ENCODE measurements around the gene NFIA.
A peak's percentile ranks its signal among the peaks of the same experiment; 100 is the strongest.

The NFIA gene

DNA sequence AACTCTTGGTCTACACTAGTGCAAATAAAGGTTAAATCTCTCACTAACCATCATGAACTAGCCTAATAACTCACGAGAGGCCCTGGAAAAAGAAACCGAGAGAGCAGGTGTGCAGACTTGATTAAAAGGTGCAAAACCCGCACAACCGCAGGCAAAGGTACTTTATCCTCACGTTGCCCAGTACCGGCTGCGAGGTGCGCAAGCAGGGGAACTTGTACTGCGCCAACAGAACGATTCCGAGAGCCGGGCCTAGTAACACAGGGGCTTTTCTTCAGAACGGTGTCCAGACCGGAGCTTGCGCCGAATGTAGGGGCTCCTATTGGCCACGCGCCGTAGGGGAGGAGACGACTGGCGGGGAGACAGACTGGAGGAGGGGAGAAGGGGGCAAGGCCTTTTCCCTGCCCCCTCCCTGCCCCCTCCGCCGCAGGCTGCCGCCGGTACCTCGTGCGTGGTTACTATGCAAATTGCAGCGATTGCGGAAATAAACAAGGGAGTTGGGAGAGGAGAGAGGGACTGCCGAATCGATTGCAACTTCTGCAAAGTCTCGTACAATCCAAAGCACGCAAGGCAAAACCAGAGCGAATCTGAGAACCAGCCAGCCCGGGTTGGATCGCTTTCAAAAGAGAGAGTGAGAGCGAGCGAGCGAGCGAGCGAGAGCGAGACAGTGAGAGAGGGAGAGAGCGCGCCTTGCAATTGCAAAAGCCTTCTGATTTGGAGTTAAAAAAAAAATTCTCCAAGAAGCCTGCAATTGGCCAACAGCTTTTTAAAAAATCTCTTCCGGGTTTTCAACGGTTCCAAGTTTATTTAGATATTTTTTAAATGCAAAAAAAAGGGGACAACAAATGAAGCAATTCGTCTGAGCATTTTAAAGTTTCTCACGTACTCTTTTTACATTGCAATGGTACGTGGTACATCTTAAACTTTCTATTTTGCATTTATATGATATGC lies 5.4 kb upstream of the NFIA start:
- TF ChIP-seq, protein P1, sequence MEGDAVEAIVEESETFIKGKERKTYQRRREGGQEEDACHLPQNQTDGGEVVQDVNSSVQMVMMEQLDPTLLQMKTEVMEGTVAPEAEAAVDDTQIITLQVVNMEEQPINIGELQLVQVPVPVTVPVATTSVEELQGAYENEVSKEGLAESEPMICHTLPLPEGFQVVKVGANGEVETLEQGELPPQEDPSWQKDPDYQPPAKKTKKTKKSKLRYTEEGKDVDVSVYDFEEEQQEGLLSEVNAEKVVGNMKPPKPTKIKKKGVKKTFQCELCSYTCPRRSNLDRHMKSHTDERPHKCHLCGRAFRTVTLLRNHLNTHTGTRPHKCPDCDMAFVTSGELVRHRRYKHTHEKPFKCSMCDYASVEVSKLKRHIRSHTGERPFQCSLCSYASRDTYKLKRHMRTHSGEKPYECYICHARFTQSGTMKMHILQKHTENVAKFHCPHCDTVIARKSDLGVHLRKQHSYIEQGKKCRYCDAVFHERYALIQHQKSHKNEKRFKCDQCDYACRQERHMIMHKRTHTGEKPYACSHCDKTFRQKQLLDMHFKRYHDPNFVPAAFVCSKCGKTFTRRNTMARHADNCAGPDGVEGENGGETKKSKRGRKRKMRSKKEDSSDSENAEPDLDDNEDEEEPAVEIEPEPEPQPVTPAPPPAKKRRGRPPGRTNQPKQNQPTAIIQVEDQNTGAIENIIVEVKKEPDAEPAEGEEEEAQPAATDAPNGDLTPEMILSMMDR (IDR thresholded peaks at IDR 0.05; ENCODE audit: control insufficient read depth, insufficient read depth, low read depth, low read length, missing control alignments) = no peak
- peak overlapping the region; percentile 73 for H3K4me3 ChIP-seq (ENCODE audit: control insufficient read depth, low read depth, low read length)
- DNase-seq (ENCODE audit: low read depth) = peak; percentile 45

- TF ChIP-seq, protein P1 (IDR thresholded peaks at IDR 0.05; ENCODE audit: control insufficient read depth, insufficient read depth, low read depth, low read length, missing control alignments) = no peak
- peak; percentile 99 for DNase-seq (ENCODE audit: low read depth)
- peak overlapping the region; percentile 73 for H3K4me3 ChIP-seq (ENCODE audit: control insufficient read depth, low read depth, low read length)
Observed at GRCh38 chr1:61077676-61078541, 4.5 kb upstream of the NFIA start.

- no peak overlapping the region for H3K4me3 ChIP-seq (ENCODE audit: control insufficient read depth, low read depth, low read length)
- no peak for DNase-seq (ENCODE audit: low read depth)
Observed at GRCh38 chr1:61078618-61079295, 3.6 kb upstream of the NFIA start.

GRCh38 chr1:61079296-61079897 lies 3.0 kb upstream of the NFIA start:
- DNase-seq (ENCODE audit: low read depth) = no peak
- no peak overlapping the region for H3K4me3 ChIP-seq (ENCODE audit: control insufficient read depth, low read depth, low read length)
- TF ChIP-seq, protein P1 (IDR thresholded peaks at IDR 0.05; ENCODE audit: control insufficient read depth, insufficient read depth, low read depth, low read length, missing control alignments) = no peak

More at GRCh38 chr1:61078618-61079295, 3.6 kb upstream of the NFIA start:
- TF ChIP-seq, protein P1 (IDR thresholded peaks at IDR 0.05; ENCODE audit: control insufficient read depth, insufficient read depth, low read depth, low read length, missing control alignments) = no peak

GRCh38 chr1:61079898-61080336 lies 2.4 kb upstream of the NFIA start:
- peak overlapping the region; percentile 11 for H3K4me3 ChIP-seq (ENCODE audit: control insufficient read depth, low read depth, low read length)
- TF ChIP-seq, protein P1 (IDR thresholded peaks at IDR 0.05; ENCODE audit: control insufficient read depth, insufficient read depth, low read depth, low read length, missing control alignments) = peak; percentile 25
- DNase-seq (ENCODE audit: low read depth) = peak; percentile 32
